GM12864 (cell line): ENCODE data around the gene TTBK1.

Experiments
- DNase-seq: peaks from one replicate; pipeline ENCODE4 v3.0.0-alpha.2; 2011; ENCODE audit warnings: low read depth
- H3K4me3 ChIP-seq: 2 replicates; pipeline ENCODE4 v1.5.1; 2011; ENCODE audit warnings: mild to moderate bottlenecking, low read depth, low read length, control low read depth
- TF ChIP-seq, protein P1 (sequence below): IDR thresholded peaks from 2 replicates; pipeline ENCODE4 v1.5.1; 2011; ENCODE audit warnings: low read depth, mild to moderate bottlenecking, moderate library complexity, low read length, control low read depth, inconsistent platforms; ENCODE audit errors: missing control alignments

The TTBK1 gene

DNA sequence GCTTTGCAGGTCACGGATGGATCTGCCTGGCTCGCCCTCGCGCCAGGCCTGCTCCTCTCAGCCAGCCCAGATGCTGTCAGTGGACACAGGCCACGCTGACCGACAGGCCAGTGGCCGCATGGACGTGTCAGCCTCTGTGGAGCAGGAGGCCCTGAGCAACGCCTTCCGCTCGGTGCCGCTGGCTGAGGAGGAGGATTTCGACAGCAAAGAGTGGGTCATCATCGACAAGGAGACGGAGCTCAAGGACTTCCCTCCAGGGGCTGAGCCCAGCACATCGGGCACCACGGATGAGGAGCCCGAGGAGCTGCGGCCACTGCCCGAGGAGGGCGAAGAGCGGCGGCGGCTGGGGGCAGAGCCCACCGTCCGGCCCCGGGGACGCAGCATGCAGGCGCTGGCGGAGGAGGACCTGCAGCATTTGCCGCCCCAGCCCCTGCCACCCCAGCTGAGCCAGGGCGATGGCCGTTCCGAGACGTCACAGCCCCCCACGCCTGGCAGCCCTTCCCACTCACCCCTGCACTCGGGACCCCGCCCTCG lies 19.6 kb downstream of the TTBK1 start:
- TF ChIP-seq, protein P1, sequence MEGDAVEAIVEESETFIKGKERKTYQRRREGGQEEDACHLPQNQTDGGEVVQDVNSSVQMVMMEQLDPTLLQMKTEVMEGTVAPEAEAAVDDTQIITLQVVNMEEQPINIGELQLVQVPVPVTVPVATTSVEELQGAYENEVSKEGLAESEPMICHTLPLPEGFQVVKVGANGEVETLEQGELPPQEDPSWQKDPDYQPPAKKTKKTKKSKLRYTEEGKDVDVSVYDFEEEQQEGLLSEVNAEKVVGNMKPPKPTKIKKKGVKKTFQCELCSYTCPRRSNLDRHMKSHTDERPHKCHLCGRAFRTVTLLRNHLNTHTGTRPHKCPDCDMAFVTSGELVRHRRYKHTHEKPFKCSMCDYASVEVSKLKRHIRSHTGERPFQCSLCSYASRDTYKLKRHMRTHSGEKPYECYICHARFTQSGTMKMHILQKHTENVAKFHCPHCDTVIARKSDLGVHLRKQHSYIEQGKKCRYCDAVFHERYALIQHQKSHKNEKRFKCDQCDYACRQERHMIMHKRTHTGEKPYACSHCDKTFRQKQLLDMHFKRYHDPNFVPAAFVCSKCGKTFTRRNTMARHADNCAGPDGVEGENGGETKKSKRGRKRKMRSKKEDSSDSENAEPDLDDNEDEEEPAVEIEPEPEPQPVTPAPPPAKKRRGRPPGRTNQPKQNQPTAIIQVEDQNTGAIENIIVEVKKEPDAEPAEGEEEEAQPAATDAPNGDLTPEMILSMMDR, result no peak
- no peak overlapping the region for H3K4me3 ChIP-seq
- DNase-seq, result no peak

DNA sequence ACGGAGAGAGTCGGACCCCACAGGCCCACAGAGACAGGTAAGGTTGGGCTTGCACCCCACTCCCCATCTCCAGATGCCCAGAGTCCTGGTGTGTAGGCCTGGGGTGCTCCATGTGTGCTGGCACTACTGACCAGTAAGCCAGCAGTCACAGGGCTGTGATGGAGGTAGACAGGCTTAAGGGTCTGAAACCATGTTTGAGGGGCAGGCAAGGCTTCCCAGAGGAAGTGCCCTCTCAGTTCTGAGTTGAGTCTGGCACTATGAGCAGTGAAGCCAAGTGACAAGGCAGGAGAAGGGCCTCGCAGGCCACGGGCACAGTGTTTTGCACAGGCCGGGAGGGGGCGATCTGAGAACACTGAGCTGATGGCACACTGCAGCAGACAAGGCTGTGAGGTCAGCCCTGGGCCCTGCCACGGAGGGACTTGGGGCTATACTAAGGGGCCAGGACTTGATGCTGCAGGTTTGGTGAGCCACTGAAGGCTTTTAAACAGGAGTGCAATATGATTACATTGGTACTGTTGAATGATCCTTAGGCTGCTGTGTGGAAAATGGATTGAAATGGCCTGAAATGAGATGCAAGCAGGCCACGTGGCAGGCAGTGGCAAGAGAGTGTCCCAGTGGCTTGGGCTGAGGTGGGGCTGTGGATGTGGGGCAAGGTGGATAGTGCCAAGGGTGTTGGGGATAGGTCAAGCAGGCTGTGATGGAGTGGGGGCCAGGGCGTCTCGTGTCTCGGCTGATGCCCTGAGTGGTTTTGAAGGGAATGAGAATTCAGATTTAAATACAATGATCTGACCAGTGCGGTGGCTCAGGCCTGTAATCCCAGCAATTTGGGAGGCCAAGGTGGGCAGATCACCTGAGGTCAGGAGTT lies 20.3 kb downstream of the TTBK1 start:
- H3K4me3 ChIP-seq, result no peak overlapping the region
- TF ChIP-seq, protein P1, result peak; percentile 91
- DNase-seq, result peak; percentile 38

- H3K4me3 ChIP-seq, result no peak overlapping the region
Observed at GRCh38 chr6:43264599-43265145, 21.4 kb downstream of the TTBK1 start.

GRCh38 chr6:43265564-43265963 lies 22.3 kb downstream of the TTBK1 start:
- no peak for DNase-seq
- no peak overlapping the region for H3K4me3 ChIP-seq
- TF ChIP-seq, protein P1, result no peak

More at GRCh38 chr6:43264599-43265145, 21.4 kb downstream of the TTBK1 start:
- no peak for DNase-seq
- TF ChIP-seq, protein P1, result no peak

DNA sequence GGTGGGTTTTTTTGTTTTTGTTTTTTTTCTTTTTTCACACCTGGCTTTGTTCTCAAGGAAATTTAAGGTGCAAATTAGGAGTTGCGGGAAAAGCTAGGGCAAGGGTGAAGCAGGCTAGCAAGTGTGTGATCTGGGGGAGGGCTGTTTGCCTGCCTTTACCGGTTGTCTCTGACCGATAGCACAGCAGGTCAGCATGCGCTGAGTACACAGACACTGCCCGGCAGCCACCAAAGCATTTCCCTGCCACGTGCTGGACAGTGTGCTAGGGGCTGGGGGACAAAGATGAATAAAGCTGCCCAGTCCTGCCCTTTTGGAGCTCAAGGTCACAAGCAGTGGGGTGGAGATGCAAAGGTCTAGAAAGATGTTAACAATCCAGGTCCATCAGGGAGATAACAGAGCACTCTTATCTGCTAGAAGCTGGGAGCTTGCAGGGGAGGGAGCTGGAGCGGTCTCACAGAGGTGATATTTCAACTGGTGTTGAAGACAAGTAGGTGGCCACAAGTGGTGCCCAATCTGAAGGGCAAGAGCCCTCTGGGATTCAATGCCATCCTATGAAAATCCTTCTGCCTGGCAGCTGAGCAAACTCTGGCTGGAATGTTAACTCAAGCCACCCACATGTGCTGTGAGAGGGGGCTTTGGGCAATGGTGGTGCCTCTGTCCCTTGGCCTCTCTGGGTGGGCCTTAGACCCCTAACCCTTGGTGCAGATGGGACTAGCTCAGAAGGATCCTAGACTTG lies 24.5 kb downstream of the TTBK1 start:
- TF ChIP-seq, protein P1, result no peak
- DNase-seq, result no peak

DNA sequence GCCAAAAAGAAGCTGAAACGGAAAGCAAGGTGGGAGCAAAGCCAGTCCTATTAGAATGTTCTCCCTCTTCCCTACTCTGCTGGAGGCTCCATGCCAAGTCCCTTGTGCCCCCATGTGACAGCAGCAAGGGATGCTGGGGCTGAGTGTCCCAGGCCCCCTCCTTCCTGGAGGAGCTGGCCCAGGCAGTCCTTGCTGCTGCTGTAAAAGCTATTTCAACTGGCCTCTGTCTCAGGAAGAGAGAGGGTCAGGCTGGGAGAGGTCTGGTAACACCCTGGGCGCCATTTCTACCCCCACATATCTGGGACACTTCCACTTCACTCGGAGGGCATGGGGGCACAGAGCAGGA lies 25.0 kb downstream of the TTBK1 start:
- H3K4me3 ChIP-seq, result no peak overlapping the region
- DNase-seq, result no peak
- TF ChIP-seq, protein P1, result no peak

More for the DNA sequence above, 24.5 kb downstream of the TTBK1 start:
- H3K4me3 ChIP-seq, result no peak overlapping the region
